PC-3 (cell line): ENCODE measurements around the gene ST6GALNAC4. TPM values are rescaled to one million over a fixed set of nuclear protein-coding genes. Genes with fewer than 3 reads are reported as not detected.

Source experiments
- ATAC-seq: fragments of 200-7000 bp; cut with Tn5 transposase; 2 replicates; pipeline ENCODE4 v1.9.1; 2020; ENCODE audit warnings: mild to moderate bottlenecking, moderate library complexity
- BruUV-seq: library from RNA; stranded (reverse); fragments of 400-500 nt; replicated peaks from 2 replicates; lab custom pipeline; 2021; lab: Mats Ljungman, UMichigan
- CTCF ChIA-PET: fragments of 300-600 bp; sonication (Branson Sonifier 250); formaldehyde crosslinking; loops from one replicate; lab custom pipeline; 2022; ENCODE audit warnings: antibody characterized with exemption; lab: Charles Lee
- POLR2A ChIA-PET: fragments of 300-600 bp; sonication (Branson Sonifier 250); formaldehyde crosslinking; loops from one replicate; lab custom pipeline; 2022; ENCODE audit warnings: antibody characterized with exemption; ENCODE audit not compliant: unreplicated experiment; lab: Charles Lee
- DNase-seq: peaks from one replicate; pipeline ENCODE4 v3.0.0-alpha.2; 2015
- H2AFZ ChIP-seq: fragments of 300-600 bp; sonication (generic); 2 replicates; pipeline ENCODE4 v1.6.0; 2016; ENCODE audit warnings: antibody characterized with exemption, low read length
- H3F3A ChIP-seq: fragments of 300-600 bp; sonication (generic); one replicate; pipeline ENCODE4 v1.6.0; 2017; ENCODE audit warnings: antibody characterized with exemption, low read length, control low read depth, mild to moderate bottlenecking; ENCODE audit not compliant: unreplicated experiment
- H3K27ac ChIP-seq: fragments of 300-600 bp; sonication (generic); 2 replicates; pipeline ENCODE4 v1.5.1; 2016; ENCODE audit warnings: mild to moderate bottlenecking, low read length
- H3K27me3 ChIP-seq: fragments of 300-600 bp; sonication (generic); 2 replicates; pipeline ENCODE4 v1.6.1; 2016; ENCODE audit warnings: low read length, mixed read lengths
- H3K36me3 ChIP-seq: fragments of 300-600 bp; sonication (generic); 2 replicates; pipeline ENCODE4 v1.6.1; 2016; ENCODE audit warnings: low read depth, mixed run types, low read length, mixed read lengths
- H3K4me1 ChIP-seq: fragments of 300-600 bp; sonication (generic); 2 replicates; pipeline ENCODE4 v1.5.1; 2016; ENCODE audit warnings: low read length; ENCODE audit not compliant: insufficient read depth
- H3K4me2 ChIP-seq: fragments of 300-600 bp; sonication (generic); 2 replicates; pipeline ENCODE4 v1.6.0; 2016; ENCODE audit warnings: low read length
- H3K4me3 ChIP-seq: fragments of 300-600 bp; sonication (generic); 2 replicates; pipeline ENCODE4 v1.5.1; 2016; ENCODE audit warnings: mild to moderate bottlenecking, low read length, mixed read lengths
- H3K79me2 ChIP-seq: fragments of 300-600 bp; sonication (generic); 2 replicates; pipeline ENCODE4 v1.6.1; 2017; ENCODE audit warnings: low read length, mixed read lengths
- H3K9ac ChIP-seq: fragments of 300-600 bp; sonication (generic); 2 replicates; pipeline ENCODE4 v1.6.0; 2016; ENCODE audit warnings: mild to moderate bottlenecking, low read length
- H3K9me2 ChIP-seq: fragments of 300-600 bp; sonication (generic); replicated peaks from 2 replicates; pipeline ENCODE4 v1.6.1; 2016; ENCODE audit warnings: mixed run types, low read length, mixed read lengths
- H3K9me3 ChIP-seq: fragments of 300-600 bp; sonication (generic); 2 replicates; pipeline ENCODE4 v1.6.1; 2016; ENCODE audit warnings: low read length, mixed read lengths
- H4K20me1 ChIP-seq: fragments of 300-600 bp; sonication (generic); 2 replicates; pipeline ENCODE4 v1.6.1; 2016; ENCODE audit warnings: low read length, mixed read lengths
- CTCF ChIP-seq: fragments of 300-600 bp; sonication (generic); conservative IDR thresholded peaks from 2 replicates; pipeline ENCODE4 v1.5.1; 2017; ENCODE audit warnings: antibody characterized with exemption, low read depth, mild to moderate bottlenecking, low read length
- EZH2 ChIP-seq: fragments of 300-600 bp; sonication (generic); IDR thresholded peaks from one replicate; pipeline ENCODE4 v1.6.1; 2017; ENCODE audit warnings: antibody characterized with exemption, mild to moderate bottlenecking, low read length; ENCODE audit not compliant: unreplicated experiment
- EZH2phosphoT487 ChIP-seq: fragments of 300-600 bp; sonication (generic); IDR thresholded peaks from 2 replicates; pipeline ENCODE4 v1.6.1; 2018; ENCODE audit warnings: mild to moderate bottlenecking, antibody characterized with exemption, low read length, borderline replicate concordance
- intact Hi-C: fragments of 100-400 bp; cut with micrococcal nuclease; formaldehyde crosslinking; loops from 2 replicates; pipeline ENCODE4 v1.9.0; 2023
- total RNA-seq: library from RNA; depleted of rRNA; stranded (reverse); fragments of >200 nt; gene quantifications from 2 replicates; pipeline ENCODE4 v1.2.3, GENCODE V29; 2014

ST6GALNAC4 gene
- total RNA-seq, 1 experiment from 2014 or later = 26.9 TPM

- H3K4me2 ChIP-seq = no peak overlapping the region
- H2AFZ ChIP-seq = no peak overlapping the region
- DNase-seq (no peak), ATAC-seq (no peak)
- no peaks in the 10 kb centered on the region for H3K36me3 ChIP-seq
- intact Hi-C loops = no loop called here
- no peaks in the 10 kb centered on the region for H3F3A ChIP-seq
- no peak overlapping the region for H3K27ac ChIP-seq
- no TSS peak for BruUV-seq
- H3K9me2 ChIP-seq = no peaks in the 10 kb centered on the region
- H3K27me3 ChIP-seq = no peaks in the 10 kb centered on the region
- ChIA-PET CTCF (interaction anchor here (1.7 kb wide), 1 partner anchor 91 kb away, joined by 13 read pairs; no protein-coding TSS in a partner anchor), POLR2A (no interaction called here)
- no peak overlapping the region for H3K4me3 ChIP-seq
- H4K20me1 ChIP-seq = no peaks in the 10 kb centered on the region
- H3K9me3 ChIP-seq = no peaks in the 10 kb centered on the region
- H3K9ac ChIP-seq = no peak overlapping the region
- no peaks in the 10 kb centered on the region for H3K79me2 ChIP-seq
- no peak for TF ChIP-seq CTCF
- TF ChIP-seq EZH2 = no peak
- no peak for TF ChIP-seq EZH2phosphoT487
- H3K4me1 ChIP-seq = no peaks in the 10 kb centered on the region
Observed at GRCh38 chr9:127944586-127945218, 27.9 kb upstream of the ST6GALNAC4 start.

- no TSS peak for BruUV-seq
- H3K79me2 ChIP-seq = no peaks in the 10 kb centered on the region
- ChIA-PET POLR2A (no interaction called here), CTCF (interaction anchor here (1.7 kb wide), 1 partner anchor 92 kb away, joined by 13 read pairs; no protein-coding TSS in a partner anchor)
- H3F3A ChIP-seq = no peaks in the 10 kb centered on the region
- no peak overlapping the region for H3K4me2 ChIP-seq
- TF ChIP-seq CTCF = peak; percentile 84
- no peak for TF ChIP-seq EZH2phosphoT487
- TF ChIP-seq EZH2 = no peak
- ATAC-seq = peak; percentile 92
- intact Hi-C loops = loop anchor here (2.0 kb wide), 2 partner anchors 35 to 91 kb away; no protein-coding TSS in a partner anchor
- H3K9ac ChIP-seq = no peak overlapping the region
- no peak overlapping the region for H3K4me3 ChIP-seq
- H3K27me3 ChIP-seq = no peaks in the 10 kb centered on the region
- no peaks in the 10 kb centered on the region for H3K4me1 ChIP-seq
- no peak overlapping the region for H2AFZ ChIP-seq
- DNase-seq = peak; percentile 77
- no peaks in the 10 kb centered on the region for H3K9me3 ChIP-seq
- no peaks in the 10 kb centered on the region for H3K36me3 ChIP-seq
- H3K27ac ChIP-seq = no peak overlapping the region
- H3K9me2 ChIP-seq = no peaks in the 10 kb centered on the region
- H4K20me1 ChIP-seq = no peaks in the 10 kb centered on the region
Observed at GRCh38 chr9:127943731-127944144, 26.9 kb upstream of the ST6GALNAC4 start.
